Hindlimb muscle (tissue), 1 donor: Measurements from ENCODE around the gene DTX3. TPM values are rescaled to one million over a fixed set of nuclear protein-coding genes. Genes with fewer than 3 reads are reported as not detected.

Source experiments
- DNase-seq: peaks from one replicate; pipeline ENCODE4 v3.0.0-alpha.2; 2013
- polyA plus RNA-seq: library from polyadenylated mRNA; unstranded; fragments of 120-200 nt; gene quantifications from one replicate; pipeline ENCODE4 v1.2.1, GENCODE V29; 2013; ENCODE audit not compliant: insufficient read length

The DTX3 gene
- polyA plus RNA-seq, 1 donor = 21.8 TPM

- no peak for DNase-seq
Observed at GRCh38 chr12:57620245-57620935, 15.8 kb downstream of the DTX3 start.

GRCh38 chr12:57620936-57621496, 16.4 kb downstream of the DTX3 start:
- no peak for DNase-seq

GRCh38 chr12:57621497-57622292, 17.1 kb downstream of the DTX3 start:
- peak; percentile 57 for DNase-seq

- no peak for DNase-seq
Observed at GRCh38 chr12:57622293-57623245, 17.9 kb downstream of the DTX3 start.

- no peak for DNase-seq
Observed at GRCh38 chr12:57623385-57623784, 18.8 kb downstream of the DTX3 start.

GRCh38 chr12:57623811-57624390, 19.3 kb downstream of the DTX3 start:
- DNase-seq = no peak

GRCh38 chr12:57624441-57625220, 20.0 kb downstream of the DTX3 start:
- no peak for DNase-seq

- no peak for DNase-seq
Observed at GRCh38 chr12:57625261-57626032, 20.8 kb downstream of the DTX3 start.

- DNase-seq = no peak
Observed at GRCh38 chr12:57626111-57626920, 21.7 kb downstream of the DTX3 start.

GRCh38 chr12:57626921-57627445, 22.4 kb downstream of the DTX3 start:
- no peak for DNase-seq

GRCh38 chr12:57627501-57628279, 23.1 kb downstream of the DTX3 start:
- no peak for DNase-seq

GRCh38 chr12:57628280-57629191, 23.9 kb downstream of the DTX3 start:
- no peak for DNase-seq

- no peak for DNase-seq
Observed at GRCh38 chr12:57629897-57630471, 25.4 kb downstream of the DTX3 start.

- DNase-seq = no peak
Observed at GRCh38 chr12:57630891-57631433, 26.3 kb downstream of the DTX3 start.

- no peak for DNase-seq
Observed at GRCh38 chr12:57631566-57632072, 27.0 kb downstream of the DTX3 start.
